SIG-M5 (cell line): ENCODE measurements around the gene LMAN1L.

Source experiments
- DNase-seq: peaks from one replicate; lab custom pipeline; 2025; lab: John Stamatoyannopoulos, UW

The LMAN1L gene

DNA sequence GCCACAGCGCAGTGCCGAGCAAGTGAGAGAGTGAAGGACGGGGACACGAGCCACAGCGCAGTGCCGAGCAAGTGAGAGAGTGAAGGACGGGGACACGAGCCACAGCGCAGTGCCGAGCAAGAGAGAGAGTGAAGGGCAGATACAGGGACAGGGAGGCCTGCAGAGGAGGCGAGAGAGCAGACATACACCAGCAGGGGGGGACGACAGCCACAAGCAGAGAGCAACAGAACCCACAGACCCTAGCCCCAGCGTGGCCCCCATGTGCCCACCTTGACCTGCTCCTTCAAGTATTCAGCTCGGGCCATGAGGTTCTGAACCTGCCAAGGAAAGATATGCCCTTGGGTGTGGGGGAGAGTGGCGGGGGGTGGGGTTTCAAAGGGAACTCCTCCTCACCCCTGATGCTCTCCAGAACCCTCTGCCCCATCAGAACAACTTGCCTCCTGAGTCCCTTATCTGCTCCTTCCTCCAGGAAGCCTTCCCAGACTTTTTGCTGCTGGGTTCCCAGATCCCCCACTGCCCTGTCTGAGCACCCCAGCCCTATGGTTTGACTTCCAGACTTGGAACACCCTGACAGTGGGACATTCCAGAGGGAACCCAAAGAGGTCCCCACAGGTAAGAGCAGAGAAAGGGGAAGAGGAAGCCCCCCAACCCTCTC is 25.0 kb downstream of the LMAN1L start:
- no peak for DNase-seq

DNA sequence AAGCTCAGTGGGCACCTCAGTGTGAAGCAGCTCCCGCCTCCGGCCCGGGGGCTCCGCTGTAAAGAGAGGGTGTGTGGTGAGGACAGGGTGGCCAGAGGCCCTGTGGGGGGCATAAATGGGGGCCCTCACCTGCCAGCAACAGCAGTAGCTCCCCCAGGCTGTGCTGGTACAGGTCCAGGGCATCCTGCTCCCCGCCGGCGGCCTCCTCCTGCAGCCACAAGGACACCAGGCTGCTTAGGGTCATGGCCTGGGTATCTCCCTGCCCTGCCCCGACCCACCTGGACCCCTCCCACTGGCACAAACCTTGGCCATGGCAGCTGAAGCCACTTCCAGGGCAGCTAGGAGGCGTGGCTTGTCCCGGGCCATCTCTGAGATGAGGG is 25.5 kb downstream of the LMAN1L start:
- DNase-seq = no peak

DNA sequence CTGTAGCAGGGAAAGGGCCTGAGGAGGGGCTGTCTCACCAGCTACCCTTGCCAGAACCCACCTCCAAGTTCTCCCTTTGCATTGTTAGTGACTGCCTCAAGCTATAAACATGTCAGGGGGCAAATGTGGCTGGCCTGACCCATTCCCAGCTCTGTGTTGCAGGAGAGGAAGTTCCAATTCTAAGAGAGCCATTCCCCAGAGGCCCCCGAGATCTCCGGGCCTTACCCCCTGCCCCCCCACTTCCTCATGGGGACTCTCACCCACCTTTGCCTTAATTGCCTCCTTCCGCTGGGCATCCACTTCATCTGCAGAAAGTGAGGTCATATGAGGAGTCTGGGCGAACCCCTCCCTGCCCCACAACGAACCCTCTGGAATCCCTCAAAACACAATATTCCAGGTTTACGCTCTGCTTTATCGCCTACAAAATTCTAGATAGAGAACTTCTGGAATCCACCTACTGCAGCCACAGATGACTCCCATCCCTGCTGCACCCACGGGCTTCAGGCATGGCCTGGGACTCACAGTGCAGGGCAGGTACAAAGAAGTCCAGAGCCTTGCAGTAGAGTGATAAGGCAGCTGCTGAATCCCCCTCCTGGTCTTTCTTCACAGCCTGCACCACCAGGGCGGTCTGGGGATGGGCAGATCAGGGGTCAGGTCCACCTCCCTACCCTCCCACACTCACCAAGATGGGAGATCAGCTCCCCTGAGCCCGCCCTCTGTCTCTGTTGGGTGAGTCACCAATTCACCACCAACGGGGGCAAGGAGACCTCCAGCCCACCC is 26.3 kb downstream of the LMAN1L start:
- no peak for DNase-seq

DNA sequence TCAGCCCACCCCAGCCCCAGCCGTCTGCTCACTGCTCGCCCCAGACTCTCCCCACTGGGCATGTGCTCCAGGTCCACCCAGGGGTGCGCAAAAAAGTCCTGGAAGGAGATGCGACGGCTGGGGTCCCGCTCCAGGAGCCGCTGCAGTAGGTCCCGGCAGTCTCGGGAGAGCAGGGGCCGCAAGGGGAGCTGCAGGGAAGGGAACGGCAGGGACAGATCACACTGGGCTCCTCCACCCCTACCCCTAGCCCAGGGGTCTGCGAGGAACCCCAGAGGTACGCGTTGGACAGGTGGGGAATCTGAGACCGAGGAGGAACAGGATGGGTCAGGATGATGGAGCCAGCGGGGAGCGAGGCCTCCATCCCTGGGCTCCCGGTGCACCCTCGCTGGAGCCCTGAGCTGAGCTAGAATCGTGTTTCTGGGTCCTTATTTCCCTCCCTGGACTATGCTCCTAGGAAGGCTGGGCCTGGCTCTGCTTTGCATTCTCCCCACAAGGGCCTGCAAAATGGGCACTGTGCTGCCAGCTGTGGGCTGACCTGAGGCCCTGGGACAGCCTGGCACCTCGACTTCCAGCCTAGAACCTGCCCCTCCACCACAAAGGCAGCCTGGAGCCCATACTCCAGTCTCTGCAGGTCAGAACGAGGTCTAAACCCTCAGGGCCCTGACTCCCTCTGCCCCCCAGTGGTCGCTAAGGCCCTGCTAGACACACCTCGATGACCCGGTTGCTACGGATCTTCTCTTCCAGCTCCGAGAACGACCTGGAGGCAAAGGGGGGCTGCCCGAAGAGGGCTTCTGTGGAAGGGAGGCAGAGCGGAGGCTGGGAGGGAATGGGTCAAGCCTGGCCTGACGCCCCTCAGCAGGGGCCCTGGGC is 27.1 kb downstream of the LMAN1L start:
- DNase-seq = no peak

DNA sequence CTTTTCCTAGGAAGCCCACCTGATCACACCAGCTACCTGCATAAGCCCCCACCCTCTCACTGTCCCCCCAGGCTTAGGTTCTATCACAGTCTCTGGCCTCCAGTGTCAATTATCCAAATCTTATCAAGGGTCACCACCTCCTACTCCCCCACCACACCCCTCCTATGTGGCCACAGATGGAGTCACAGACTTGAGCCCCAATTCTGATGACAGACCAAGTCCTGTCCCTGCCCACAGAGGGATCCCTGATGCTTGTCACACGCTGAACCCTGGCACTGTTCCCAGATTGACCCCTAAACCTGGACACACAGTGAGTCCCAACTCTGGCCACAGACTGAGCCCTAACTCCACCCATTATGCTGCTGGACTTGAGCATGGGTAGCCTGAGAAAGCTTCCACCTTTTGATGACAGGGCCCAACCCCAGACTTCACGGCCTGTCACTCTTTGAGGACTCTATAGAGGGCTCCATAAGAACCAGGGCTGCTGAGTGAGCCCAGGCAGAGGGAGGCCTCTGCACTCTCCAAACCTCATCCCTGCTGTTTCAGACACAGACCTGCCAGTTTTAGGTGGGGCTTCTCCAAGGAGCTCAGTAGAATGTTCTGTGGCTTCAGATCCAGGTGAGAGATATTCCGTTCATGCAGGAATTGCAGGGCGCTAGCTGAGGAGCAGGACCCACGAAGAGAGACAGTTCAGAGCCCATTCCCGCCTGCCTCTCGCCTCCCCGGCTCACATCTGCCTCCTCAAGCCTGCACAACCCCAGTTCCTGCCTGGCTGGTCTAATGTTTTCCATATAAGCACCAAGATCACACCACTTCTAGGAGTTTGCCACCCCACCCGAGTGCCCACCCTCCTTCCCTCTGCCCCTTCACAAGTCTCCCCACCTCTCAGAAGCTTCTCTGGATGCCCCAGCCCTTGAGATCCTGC is 28.5 kb downstream of the LMAN1L start:
- DNase-seq = no peak

DNA sequence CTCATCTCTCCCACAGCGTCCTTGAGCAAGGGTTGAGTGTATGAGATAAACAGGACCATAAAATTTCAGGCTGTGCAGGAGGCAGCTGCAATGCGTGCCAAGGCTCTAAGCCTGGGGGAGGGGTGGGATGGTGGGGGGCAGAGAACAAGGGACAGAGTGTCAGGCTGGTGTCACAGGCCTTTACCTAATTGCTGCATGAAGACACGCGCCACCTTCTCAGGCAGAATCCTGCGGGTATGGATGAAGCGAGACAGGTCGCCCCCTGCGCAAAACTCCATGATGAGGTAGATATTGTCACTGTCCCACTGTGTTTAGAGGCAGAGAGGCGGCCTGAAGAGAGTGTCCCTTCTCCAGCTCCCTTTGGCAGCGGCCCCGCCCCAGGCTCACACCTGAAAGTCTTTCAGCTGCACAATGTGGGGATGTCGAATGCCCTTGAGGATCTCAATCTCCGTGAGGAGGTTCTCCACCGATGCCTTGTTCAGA is 29.3 kb downstream of the LMAN1L start:
- no peak for DNase-seq

DNA sequence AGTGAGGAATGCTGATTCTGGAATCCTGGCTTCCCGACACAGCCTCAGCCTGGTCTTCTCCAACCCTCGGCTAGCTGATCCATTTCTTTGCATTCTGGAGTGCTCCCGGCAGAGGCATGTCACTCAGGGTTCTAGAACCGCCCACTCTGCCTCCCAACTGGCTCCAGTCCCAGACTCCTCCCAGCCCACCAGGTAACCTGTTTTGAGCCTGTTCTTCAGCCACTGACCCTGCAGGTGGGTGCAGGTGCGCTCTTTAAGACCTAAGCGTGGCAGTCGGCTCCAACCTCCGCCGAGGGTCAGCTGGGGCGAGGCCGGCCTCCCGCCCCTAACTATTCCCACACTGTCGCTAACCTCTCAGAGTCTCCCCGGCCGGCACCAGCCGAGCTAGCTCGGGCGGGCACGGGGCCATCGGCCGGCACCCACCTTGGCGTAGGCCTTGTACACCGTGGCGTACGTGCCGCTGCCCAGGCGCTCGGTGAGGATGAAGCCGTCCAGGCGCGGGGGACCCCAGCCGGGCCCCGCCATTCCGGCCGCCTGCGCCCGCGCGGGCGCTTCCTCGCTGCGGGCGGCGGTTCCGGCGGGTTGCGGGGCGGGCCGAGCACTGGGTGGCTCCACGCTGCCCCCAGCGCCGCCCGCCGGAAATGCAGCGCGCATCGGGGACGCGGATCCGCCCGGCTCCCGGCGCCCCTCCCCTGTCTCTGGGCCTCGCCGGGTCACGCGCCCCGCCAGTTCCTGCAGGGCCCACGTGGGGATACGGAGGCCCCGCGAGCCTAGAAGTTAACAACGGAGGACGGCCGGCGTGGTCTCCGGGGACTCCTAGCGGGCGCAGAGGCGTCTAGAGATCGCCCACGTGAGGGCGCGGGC is 30.2 kb downstream of the LMAN1L start, which contains the start of gene ULK3:
Gene ULK3, minus strand, starts transcription at position 576 of the 864 bp plus-strand sequence. Its CDS starts 51 bp downstream, at position 525.
- DNase-seq = peak; percentile 63

DNA sequence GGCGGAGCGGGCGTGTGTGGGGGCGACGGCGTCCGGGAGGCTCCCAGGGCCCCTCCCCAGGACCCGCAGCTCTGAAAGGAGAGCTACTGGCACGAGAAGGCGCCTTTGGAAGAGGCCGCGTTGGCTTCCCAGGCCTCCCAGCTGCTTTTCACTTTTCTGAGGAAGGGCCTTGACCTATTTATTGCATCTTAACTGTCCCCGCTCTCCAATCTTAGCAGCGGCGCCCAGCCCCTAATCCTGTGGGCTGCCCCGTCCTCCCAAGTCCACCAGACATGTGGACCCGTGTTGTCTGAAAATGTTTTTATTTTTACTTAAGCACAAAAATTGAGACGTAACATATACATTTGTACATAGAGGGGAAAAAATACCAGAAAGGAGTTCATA is 30.8 kb downstream of the LMAN1L start:
- DNase-seq = no peak

DNA sequence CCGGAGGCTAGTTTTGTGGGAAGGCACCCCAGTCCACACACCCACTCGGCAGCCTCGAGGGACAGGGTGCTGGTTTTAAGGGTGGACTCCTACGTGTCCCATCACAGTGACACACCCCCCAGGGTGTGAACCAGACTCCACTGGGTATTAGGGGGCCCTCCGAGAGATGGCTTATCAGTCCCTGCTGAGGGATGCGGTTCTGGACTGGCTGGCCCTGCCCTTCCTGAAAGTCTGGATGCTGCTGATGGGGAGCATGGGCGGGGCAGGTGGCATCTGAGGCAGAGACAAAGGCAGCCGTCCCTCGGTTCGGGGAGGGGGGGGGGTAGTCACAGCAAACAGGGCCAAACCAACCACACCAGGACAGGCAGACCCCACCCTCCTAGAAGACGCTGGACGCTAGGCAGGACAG is 31.3 kb downstream of the LMAN1L start:
- no peak for DNase-seq

DNA sequence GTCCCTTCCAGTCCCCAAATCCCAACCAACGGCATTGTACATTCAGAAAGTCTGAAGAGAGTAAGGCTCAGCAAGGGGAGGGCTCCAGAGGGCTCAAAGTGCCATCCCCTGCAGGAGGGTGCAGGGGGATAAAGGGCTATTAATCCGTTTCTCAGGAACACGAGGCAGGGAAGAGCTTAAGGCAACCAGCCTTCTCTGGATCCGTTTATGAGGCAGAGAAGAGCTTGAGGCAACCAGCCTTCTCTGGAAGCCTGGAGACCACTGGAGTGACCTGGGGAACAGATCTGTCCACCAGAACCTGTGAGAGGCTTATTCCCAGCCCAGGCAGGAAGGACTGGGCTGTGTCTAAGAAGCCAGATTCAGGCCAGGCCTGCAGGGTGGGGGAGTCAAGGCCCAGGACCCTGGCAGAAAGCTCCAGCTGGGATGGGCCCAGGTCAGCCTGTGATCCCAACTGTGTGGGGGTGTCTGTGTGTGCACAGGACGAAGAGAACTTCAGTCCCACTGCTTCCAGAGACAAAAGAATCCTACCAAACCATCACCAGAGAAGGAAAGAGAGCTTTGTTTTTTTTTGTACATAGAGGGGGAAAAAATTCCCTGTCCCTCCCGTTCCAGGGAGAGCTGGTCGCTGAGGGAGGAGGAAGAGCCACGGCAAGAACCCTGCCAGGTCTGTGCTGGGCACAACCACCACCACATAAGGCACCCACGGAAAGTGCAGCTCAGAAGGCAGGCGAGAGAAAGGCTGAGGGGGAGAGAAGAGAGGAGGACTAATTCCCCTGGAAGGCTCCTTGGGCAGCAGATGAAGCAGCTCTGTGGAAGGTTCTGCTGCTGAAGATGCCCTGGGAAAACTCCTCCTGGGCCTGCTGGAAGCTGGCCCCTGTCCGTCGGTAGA is 31.9 kb downstream of the LMAN1L start:
- no peak for DNase-seq

DNA sequence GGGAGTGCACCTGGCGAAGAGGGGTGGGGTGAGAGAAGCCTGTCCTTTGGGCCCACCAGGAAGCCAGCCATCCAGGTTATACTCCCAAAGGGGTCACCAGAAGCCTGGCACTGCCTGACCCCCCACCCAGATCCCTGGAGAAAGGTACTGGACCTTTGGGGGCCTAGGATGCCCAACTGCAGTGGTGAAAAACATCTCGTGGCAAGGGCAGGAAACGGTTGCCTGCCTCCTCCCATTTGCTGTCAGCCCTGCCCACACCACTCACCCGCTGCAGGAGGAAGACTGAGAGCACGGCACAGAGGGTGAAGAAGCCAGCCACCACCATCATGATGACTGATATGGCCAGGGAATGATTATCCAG is 32.6 kb downstream of the LMAN1L start:
- no peak for DNase-seq

DNA sequence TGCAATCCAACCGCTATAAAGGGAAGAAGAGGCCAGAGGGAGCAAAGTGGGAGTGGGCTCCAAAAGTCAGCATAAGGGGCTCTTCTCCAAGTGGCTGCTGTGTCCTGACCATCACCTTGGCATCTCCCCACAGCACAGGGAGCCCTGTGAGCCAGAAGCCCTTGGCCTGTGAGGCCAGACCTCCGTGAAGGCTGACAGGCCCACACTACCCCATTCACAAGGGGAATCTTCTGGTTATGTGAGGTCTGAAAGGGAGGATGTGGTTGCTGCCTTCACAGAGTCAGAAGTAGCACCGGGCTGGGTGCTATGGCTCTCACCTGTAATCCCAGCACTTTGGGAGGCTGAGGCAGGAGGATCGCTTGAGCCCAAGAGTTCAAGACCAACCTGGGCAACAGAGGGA is 32.9 kb downstream of the LMAN1L start:
- DNase-seq = no peak

DNA sequence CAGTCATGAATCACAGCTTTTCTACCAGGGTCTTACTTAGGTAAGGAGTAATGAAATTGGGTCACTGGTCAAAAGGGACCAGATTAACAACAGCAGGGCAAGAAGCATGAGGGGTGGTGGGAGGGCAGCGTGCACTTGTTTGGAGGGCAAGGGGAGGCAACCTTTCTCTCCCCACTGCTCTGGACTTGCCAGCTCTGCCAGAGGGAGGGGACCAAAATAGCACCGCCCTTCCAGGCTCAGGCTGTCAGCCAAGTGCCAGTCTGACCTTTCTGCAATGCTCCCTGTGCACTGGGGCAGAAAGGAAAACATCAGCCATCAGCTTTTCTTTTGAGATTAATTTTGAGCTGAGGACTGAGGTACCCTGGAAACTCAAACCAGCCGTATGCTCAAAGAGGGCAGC is 34.8 kb downstream of the LMAN1L start:
- DNase-seq = no peak

DNA sequence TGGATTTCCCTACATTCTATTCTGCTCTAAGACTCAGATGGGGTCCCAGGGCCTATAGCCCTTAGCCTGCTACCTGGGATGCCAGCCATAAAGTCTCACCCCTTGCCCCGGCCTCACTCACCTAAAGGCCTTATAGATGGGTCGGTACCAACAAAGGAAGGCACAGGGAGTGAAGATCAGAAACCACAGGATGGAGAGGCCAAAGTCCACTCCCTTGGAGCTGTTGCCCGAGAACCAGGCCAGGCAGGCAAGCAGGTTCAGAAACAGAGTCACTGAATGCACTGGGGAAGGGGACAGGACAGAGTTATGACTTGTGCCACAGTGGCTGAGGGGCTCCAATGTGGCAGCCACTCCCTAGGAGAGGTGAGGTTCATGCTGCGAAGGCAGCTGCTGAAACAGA is 37.8 kb downstream of the LMAN1L start:
- no peak for DNase-seq

DNA sequence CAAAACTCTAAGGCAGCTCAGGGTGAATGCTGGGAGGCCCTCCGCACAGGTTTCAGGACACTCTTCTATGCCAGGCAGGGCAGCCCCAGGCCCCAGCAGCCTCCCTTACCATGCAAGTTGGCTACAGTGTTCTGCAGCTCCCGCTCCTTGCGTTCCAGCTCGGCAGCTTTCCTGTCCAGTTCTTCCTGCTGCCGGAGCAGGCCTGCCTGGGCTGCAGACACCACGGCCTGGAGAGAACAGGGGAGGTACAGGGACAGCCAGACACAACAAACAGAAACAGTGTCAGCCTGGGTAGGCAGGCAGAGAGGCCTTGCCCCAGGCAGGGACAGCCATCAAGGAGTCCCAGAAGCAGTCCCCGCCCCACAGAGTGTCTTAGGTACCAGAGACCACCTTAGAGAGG is 39.3 kb downstream of the LMAN1L start:
- no peak for DNase-seq

DNA sequence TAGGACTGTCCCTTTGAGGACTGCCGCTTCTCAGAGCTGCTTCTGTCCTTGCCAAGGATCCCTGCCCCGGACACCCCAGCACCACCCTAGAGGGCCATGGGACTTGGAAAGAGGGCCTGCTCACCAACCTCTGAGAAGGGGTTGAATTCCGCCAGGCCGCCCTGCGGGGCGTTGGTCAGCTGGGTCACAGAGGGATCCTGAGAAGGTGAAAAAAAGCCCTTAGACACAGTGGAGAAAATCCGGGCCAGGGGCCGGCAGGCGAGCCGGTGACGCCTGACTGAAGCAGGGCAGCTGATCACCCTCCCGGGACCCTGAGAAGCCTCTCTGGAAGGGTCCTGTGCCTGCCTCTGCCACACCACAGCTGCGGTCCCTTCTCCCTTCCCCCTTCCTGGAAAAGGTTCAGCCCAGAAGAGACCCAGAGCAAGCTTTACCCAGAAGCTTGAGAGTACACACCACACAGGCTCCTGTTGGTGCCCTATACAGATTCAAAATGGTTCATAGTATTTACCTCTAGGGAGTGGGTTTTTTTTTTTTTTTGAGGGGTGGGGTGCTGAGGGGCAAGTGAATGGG is 41.9 kb downstream of the LMAN1L start:
- DNase-seq = no peak

DNA sequence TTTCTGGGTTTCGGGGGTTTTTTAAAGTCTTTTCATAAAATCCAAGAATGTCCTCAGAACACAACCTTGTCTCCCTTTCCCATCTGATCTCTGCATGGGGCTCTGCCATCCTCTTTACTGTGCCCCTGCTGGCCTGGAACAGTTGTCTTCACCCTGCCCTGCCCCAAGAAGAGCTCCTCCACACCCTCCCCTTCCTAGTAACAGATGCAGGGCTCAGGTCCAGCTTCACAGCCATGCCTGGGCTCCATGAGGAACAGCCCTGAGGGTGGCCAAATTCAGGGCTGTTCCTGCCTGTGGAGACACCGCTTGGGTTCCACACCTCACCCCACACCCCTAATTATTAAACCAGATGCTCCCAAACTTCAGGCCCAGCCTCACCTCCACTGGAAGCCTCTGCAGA is 43.2 kb downstream of the LMAN1L start:
- no peak for DNase-seq

DNA sequence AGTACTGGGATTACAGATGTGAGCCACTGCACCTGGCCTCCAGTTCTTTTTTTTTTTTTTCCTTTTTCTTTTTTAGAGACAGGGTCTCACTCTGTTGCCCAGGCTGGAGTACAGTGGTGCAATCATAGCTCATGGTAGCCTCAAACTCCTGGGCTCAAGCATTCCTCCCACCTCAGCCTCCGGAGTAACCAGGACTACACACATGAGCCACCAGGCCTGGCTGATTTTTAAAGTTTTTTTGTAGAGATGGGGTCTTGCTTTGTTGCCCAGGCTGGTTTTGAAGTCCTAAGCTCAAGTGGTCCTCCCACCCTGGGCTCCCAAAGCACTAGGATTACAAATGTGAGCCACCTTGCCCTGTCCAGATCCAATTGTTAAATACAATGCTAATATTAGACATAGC is 43.9 kb downstream of the LMAN1L start:
- DNase-seq = no peak

DNA sequence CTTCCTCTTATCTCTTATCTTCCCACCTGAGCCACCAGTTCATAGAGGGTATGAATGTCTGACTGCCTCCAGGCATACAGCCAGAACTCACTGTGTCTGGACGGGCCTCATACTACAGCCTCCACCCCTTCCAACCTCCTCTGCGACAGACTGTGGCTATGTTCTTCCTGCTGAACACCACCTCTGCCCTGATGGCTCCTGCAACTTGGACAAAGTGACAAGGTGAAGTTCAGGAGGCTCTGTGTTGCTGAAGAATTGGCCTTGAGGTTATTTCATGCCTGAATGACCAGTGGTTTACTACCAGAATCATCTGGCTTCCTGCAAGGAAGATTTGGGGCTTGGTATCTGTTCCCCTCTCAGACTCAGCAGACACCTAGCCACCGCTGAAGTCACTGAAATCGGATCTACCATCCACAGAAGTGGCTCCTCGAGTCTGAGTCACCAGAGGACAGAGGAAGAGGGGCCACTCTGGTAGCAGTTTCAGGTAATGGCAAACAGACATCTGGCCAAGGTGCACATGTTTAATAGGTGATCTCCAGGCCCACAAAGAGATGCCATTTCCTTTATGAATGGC is 44.5 kb downstream of the LMAN1L start:
- no peak for DNase-seq
